WTC11 (cell line): ENCODE results near the gene SYNCRIP. TPM values are rescaled to one million over a fixed set of nuclear protein-coding genes. Genes with fewer than 3 reads are reported as not detected.

Source experiments
- E2F4 ChIP-seq: sonication (generic); formaldehyde crosslinking; IDR thresholded peaks from 2 replicates; pipeline ENCODE4 v1.8.1; 2022; ENCODE audit warnings: low read depth, mild to moderate bottlenecking, moderate library complexity, missing genetic modification reagents, borderline replicate concordance
- FOXP4 ChIP-seq: sonication (generic); formaldehyde crosslinking; IDR thresholded peaks from 2 replicates; pipeline ENCODE4 v1.8.0; 2022; ENCODE audit warnings: mild to moderate bottlenecking, missing genetic modification reagents
- MLX ChIP-seq: sonication (generic); formaldehyde crosslinking; IDR thresholded peaks from 2 replicates; pipeline ENCODE4 v1.8.1; 2023; ENCODE audit warnings: mild to moderate bottlenecking, missing genetic modification reagents, moderate library complexity
- MXD4 ChIP-seq: fragments of 250-450 bp; sonication (Bioruptor Pico); IDR thresholded peaks from 2 replicates; pipeline ENCODE4 v1.8.0; 2021; ENCODE audit warnings: mild to moderate bottlenecking, moderate library complexity, borderline replicate concordance
- MYBL2 ChIP-seq: sonication (generic); formaldehyde crosslinking; IDR thresholded peaks from 2 replicates; pipeline ENCODE4 v1.8.1; 2023; ENCODE audit warnings: mild to moderate bottlenecking, moderate library complexity, missing genetic modification reagents
- NFATC4 ChIP-seq: fragments of 250-450 bp; sonication (Bioruptor Pico); IDR thresholded peaks from 2 replicates; pipeline ENCODE4 v1.9.0; 2021; ENCODE audit warnings: mild to moderate bottlenecking
- NR1H2 ChIP-seq: sonication (generic); formaldehyde crosslinking; IDR thresholded peaks from 2 replicates; pipeline ENCODE4 v1.9.0; 2021; ENCODE audit warnings: mild to moderate bottlenecking, moderate library complexity, missing genetic modification reagents
- PRDM15 ChIP-seq: sonication (generic); formaldehyde crosslinking; IDR thresholded peaks from 2 replicates; pipeline ENCODE4 v1.8.0; 2022; ENCODE audit warnings: missing genetic modification reagents
- SMAD3 ChIP-seq: sonication (generic); formaldehyde crosslinking; IDR thresholded peaks from 2 replicates; pipeline ENCODE4 v1.8.0; 2022; ENCODE audit warnings: missing genetic modification reagents, mild to moderate bottlenecking, borderline replicate concordance
- SP1 ChIP-seq: sonication (generic); formaldehyde crosslinking; conservative IDR thresholded peaks from 2 replicates; pipeline ENCODE4 v1.8.1; 2022; ENCODE audit warnings: missing genetic modification reagents
- STAT6 ChIP-seq: sonication (generic); formaldehyde crosslinking; conservative IDR thresholded peaks from 2 replicates; pipeline ENCODE4 v1.8.1; 2023; ENCODE audit warnings: mild to moderate bottlenecking, low read depth, missing genetic modification reagents, moderate library complexity
- TEAD1 ChIP-seq: sonication (generic); formaldehyde crosslinking; IDR thresholded peaks from 2 replicates; pipeline ENCODE4 v1.8.0; 2022; ENCODE audit warnings: mild to moderate bottlenecking, missing genetic modification reagents
- ZBTB43 ChIP-seq: sonication (generic); formaldehyde crosslinking; IDR thresholded peaks from 2 replicates; pipeline ENCODE4 v1.8.1; 2023; ENCODE audit warnings: mild to moderate bottlenecking, missing genetic modification reagents
- ZNF138 ChIP-seq: sonication (generic); formaldehyde crosslinking; conservative IDR thresholded peaks from 2 replicates; pipeline ENCODE4 v1.8.1; 2022; ENCODE audit warnings: mild to moderate bottlenecking, moderate library complexity, missing genetic modification reagents
- ZNF425 ChIP-seq: fragments of 250-450 bp; sonication (Bioruptor Pico); conservative IDR thresholded peaks from 2 replicates; pipeline ENCODE4 v1.9.0; 2021; ENCODE audit warnings: mild to moderate bottlenecking
- ZNF532 ChIP-seq: fragments of 250-450 bp; sonication (Bioruptor Pico); IDR thresholded peaks from 2 replicates; pipeline ENCODE4 v1.9.0; 2021; ENCODE audit warnings: mild to moderate bottlenecking, borderline replicate concordance
- ZSCAN18 ChIP-seq: fragments of 250-450 bp; sonication (Bioruptor Pico); IDR thresholded peaks from 2 replicates; pipeline ENCODE4 v2.1.2; 2022; ENCODE audit warnings: mild to moderate bottlenecking, moderate library complexity
- total RNA-seq: library from RNA; stranded (reverse); gene quantifications from 3 replicates; pipeline ENCODE4 v1.2.3, GENCODE V29; 2021

The SYNCRIP gene
- total RNA-seq, 1 experiment from 2014 or later: 150 TPM

- 0 out of 2 replicates have a peak, but pooled peaks have one; percentile 9 for TF ChIP-seq ZNF425 (CRISPR knock-in tag)
- TF ChIP-seq STAT6: no peak
- no peak for TF ChIP-seq ZBTB43
- TF ChIP-seq SMAD3 (CRISPR knock-in tag): no peak
- no peak for TF ChIP-seq ZNF138 (CRISPR knock-in tag)
- no peak for TF ChIP-seq ZNF532
- TF ChIP-seq NR1H2 (CRISPR knock-in tag): no peak
- TF ChIP-seq MYBL2 (CRISPR knock-in tag): no peak
- peak; percentile 42; the same call in 1 of the 2 replicates for TF ChIP-seq NFATC4
- no peak for TF ChIP-seq E2F4 (CRISPR knock-in tag)
- TF ChIP-seq PRDM15: no peak
- TF ChIP-seq MLX: no peak
- no peak for TF ChIP-seq ZSCAN18
- no peak for TF ChIP-seq FOXP4 (CRISPR knock-in tag)
- no peak for TF ChIP-seq SP1 (CRISPR knock-in tag)
- TF ChIP-seq TEAD1 (CRISPR knock-in tag): no peak
- TF ChIP-seq MXD4 (CRISPR knock-in tag): no peak
Observed at GRCh38 chr6:85610182-85610895, 32.3 kb downstream of the SYNCRIP start (continued).
